GM23248 (cell line): Measurements from ENCODE around the gene MXD3.

Experiments
- EZH2 ChIP-seq: fragments of 200-600 bp; sonication (generic); IDR thresholded peaks from 2 replicates; pipeline ENCODE4 v1.6.1; 2018; ENCODE audit warnings: antibody characterized with exemption, mild to moderate bottlenecking; ENCODE audit not compliant: insufficient read depth, poor library complexity, severe bottlenecking
- EZH2phosphoT487 ChIP-seq: fragments of 200-600 bp; sonication (generic); IDR thresholded peaks from 2 replicates; pipeline ENCODE4 v1.6.1; 2018; ENCODE audit warnings: antibody characterized with exemption, moderate library complexity, mild to moderate bottlenecking, low read depth; ENCODE audit not compliant: insufficient read depth

DNA sequence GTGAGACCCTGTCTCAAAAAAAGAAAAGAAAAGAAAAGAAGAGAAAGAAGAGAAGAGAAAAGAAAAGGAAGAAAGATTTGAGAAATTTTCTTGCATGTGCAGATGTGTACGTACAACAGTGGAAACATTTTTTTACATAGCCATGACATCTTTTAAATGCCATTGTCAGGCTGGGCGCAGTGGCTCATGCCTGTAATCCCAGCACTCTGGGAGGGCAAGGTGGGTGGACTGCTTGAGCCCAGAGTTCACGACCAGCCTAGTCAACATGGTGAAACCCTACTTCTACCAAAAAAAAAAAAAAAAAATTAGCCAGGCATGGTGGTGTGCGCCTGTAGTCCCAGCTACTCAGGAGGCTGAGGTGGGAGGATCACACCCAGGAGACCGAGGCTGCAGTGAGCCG, 33.2 kb upstream of the MXD3 start:
- no peak for TF ChIP-seq EZH2
- no peak for TF ChIP-seq EZH2phosphoT487
